ENCODE measurements around the gene PAX7.
"Not testable (repeated sequence)": the region's sequence is repeated elsewhere in the genome, so short reads cannot be mapped to it uniquely, and the experiment has no call there.

PAX7 gene

GRCh38 chr1:18661404-18662285, 31.0 kb downstream of the PAX7 start:
- no peak for DNase-seq (ENCODE audit: low read depth)

- DNase-seq (ENCODE audit: low read depth): no peak
These were observed 31.6 kb downstream of the PAX7 start for GRCh38 chr1:18662286-18662639.

GRCh38 chr1:18666317-18666920, 35.8 kb downstream of the PAX7 start:
- DNase-seq (ENCODE audit: low read depth): no peak

- no peak for DNase-seq (ENCODE audit: low read depth)
These were observed 36.7 kb downstream of the PAX7 start for GRCh38 chr1:18667333-18667732.

GRCh38 chr1:18668046-18668445, 37.4 kb downstream of the PAX7 start:
- DNase-seq (ENCODE audit: low read depth): no peak

GRCh38 chr1:18668750-18669404, 38.2 kb downstream of the PAX7 start:
- DNase-seq (ENCODE audit: low read depth): no peak

GRCh38 chr1:18670121-18670867, 39.6 kb downstream of the PAX7 start:
- no peak for DNase-seq (ENCODE audit: low read depth)

GRCh38 chr1:18670868-18671225, 40.2 kb downstream of the PAX7 start:
- no peak for DNase-seq (ENCODE audit: low read depth)

- DNase-seq (ENCODE audit: low read depth): no peak
These were observed 43.3 kb downstream of the PAX7 start for GRCh38 chr1:18673976-18674375.

GRCh38 chr1:18676332-18676781, 45.7 kb downstream of the PAX7 start:
- DNase-seq (ENCODE audit: low read depth): no peak

- DNase-seq (ENCODE audit: low read depth): no peak
These were observed 50.8 kb downstream of the PAX7 start for GRCh38 chr1:18681423-18681835.

- DNase-seq (ENCODE audit: low read depth): no peak
These were observed 51.7 kb downstream of the PAX7 start for GRCh38 chr1:18682375-18682774.

GRCh38 chr1:18684303-18684702, 53.7 kb downstream of the PAX7 start:
- DNase-seq (ENCODE audit: low read depth): no peak

GRCh38 chr1:18686540-18686939, 55.9 kb downstream of the PAX7 start:
- DNase-seq (ENCODE audit: low read depth): no peak

GRCh38 chr1:18687273-18687672, 56.6 kb downstream of the PAX7 start:
- no peak for DNase-seq (ENCODE audit: low read depth)

GRCh38 chr1:18691648-18692047, 61.0 kb downstream of the PAX7 start:
- DNase-seq (ENCODE audit: low read depth): no peak

- DNase-seq (ENCODE audit: low read depth): no peak
These were observed 62.8 kb downstream of the PAX7 start for GRCh38 chr1:18693256-18694098.

- not testable (repeated sequence) for DNase-seq (ENCODE audit: low read depth)
These were observed 63.6 kb downstream of the PAX7 start for GRCh38 chr1:18694289-18694688.

GRCh38 chr1:18697541-18697940, 66.9 kb downstream of the PAX7 start:
- no peak for DNase-seq (ENCODE audit: low read depth)

GRCh38 chr1:18700530-18700929, 69.9 kb downstream of the PAX7 start:
- no peak for DNase-seq (ENCODE audit: low read depth)

- DNase-seq (ENCODE audit: low read depth): no peak
These were observed 70.5 kb downstream of the PAX7 start for GRCh38 chr1:18701183-18701582.
